PC-3 (cell line): ENCODE measurements around the gene KMT5C. TPM values are rescaled to one million over a fixed set of nuclear protein-coding genes. Genes with fewer than 3 reads are reported as not detected.

Experiments
- ATAC-seq: fragments of 200-7000 bp; cut with Tn5 transposase; 2 replicates; pipeline ENCODE4 v1.9.1; 2020; ENCODE audit warnings: mild to moderate bottlenecking, moderate library complexity
- BruUV-seq: library from RNA; stranded (reverse); fragments of 400-500 nt; replicated peaks from 2 replicates; lab custom pipeline; 2021; lab: Mats Ljungman, UMichigan
- CTCF ChIA-PET: fragments of 300-600 bp; sonication (Branson Sonifier 250); formaldehyde crosslinking; loops from one replicate; lab custom pipeline; 2022; ENCODE audit warnings: antibody characterized with exemption; lab: Charles Lee
- POLR2A ChIA-PET: fragments of 300-600 bp; sonication (Branson Sonifier 250); formaldehyde crosslinking; loops from one replicate; lab custom pipeline; 2022; ENCODE audit warnings: antibody characterized with exemption; ENCODE audit not compliant: unreplicated experiment; lab: Charles Lee
- DNase-seq: peaks from one replicate; pipeline ENCODE4 v3.0.0-alpha.2; 2015
- H2AFZ ChIP-seq: fragments of 300-600 bp; sonication (generic); 2 replicates; pipeline ENCODE4 v1.6.0; 2016; ENCODE audit warnings: antibody characterized with exemption, low read length
- H3F3A ChIP-seq: fragments of 300-600 bp; sonication (generic); one replicate; pipeline ENCODE4 v1.6.0; 2017; ENCODE audit warnings: antibody characterized with exemption, low read length, control low read depth, mild to moderate bottlenecking; ENCODE audit not compliant: unreplicated experiment
- H3K27ac ChIP-seq: fragments of 300-600 bp; sonication (generic); 2 replicates; pipeline ENCODE4 v1.5.1; 2016; ENCODE audit warnings: mild to moderate bottlenecking, low read length
- H3K27me3 ChIP-seq: fragments of 300-600 bp; sonication (generic); 2 replicates; pipeline ENCODE4 v1.6.1; 2016; ENCODE audit warnings: low read length, mixed read lengths
- H3K36me3 ChIP-seq: fragments of 300-600 bp; sonication (generic); 2 replicates; pipeline ENCODE4 v1.6.1; 2016; ENCODE audit warnings: low read depth, mixed run types, low read length, mixed read lengths
- H3K4me1 ChIP-seq: fragments of 300-600 bp; sonication (generic); 2 replicates; pipeline ENCODE4 v1.5.1; 2016; ENCODE audit warnings: low read length; ENCODE audit not compliant: insufficient read depth
- H3K4me2 ChIP-seq: fragments of 300-600 bp; sonication (generic); 2 replicates; pipeline ENCODE4 v1.6.0; 2016; ENCODE audit warnings: low read length
- H3K4me3 ChIP-seq: fragments of 300-600 bp; sonication (generic); 2 replicates; pipeline ENCODE4 v1.5.1; 2016; ENCODE audit warnings: mild to moderate bottlenecking, low read length, mixed read lengths
- H3K79me2 ChIP-seq: fragments of 300-600 bp; sonication (generic); 2 replicates; pipeline ENCODE4 v1.6.1; 2017; ENCODE audit warnings: low read length, mixed read lengths
- H3K9ac ChIP-seq: fragments of 300-600 bp; sonication (generic); 2 replicates; pipeline ENCODE4 v1.6.0; 2016; ENCODE audit warnings: mild to moderate bottlenecking, low read length
- H3K9me2 ChIP-seq: fragments of 300-600 bp; sonication (generic); replicated peaks from 2 replicates; pipeline ENCODE4 v1.6.1; 2016; ENCODE audit warnings: mixed run types, low read length, mixed read lengths
- H3K9me3 ChIP-seq: fragments of 300-600 bp; sonication (generic); 2 replicates; pipeline ENCODE4 v1.6.1; 2016; ENCODE audit warnings: low read length, mixed read lengths
- H4K20me1 ChIP-seq: fragments of 300-600 bp; sonication (generic); 2 replicates; pipeline ENCODE4 v1.6.1; 2016; ENCODE audit warnings: low read length, mixed read lengths
- CTCF ChIP-seq: fragments of 300-600 bp; sonication (generic); conservative IDR thresholded peaks from 2 replicates; pipeline ENCODE4 v1.5.1; 2017; ENCODE audit warnings: antibody characterized with exemption, low read depth, mild to moderate bottlenecking, low read length
- EZH2 ChIP-seq: fragments of 300-600 bp; sonication (generic); IDR thresholded peaks from one replicate; pipeline ENCODE4 v1.6.1; 2017; ENCODE audit warnings: antibody characterized with exemption, mild to moderate bottlenecking, low read length; ENCODE audit not compliant: unreplicated experiment
- EZH2phosphoT487 ChIP-seq: fragments of 300-600 bp; sonication (generic); IDR thresholded peaks from 2 replicates; pipeline ENCODE4 v1.6.1; 2018; ENCODE audit warnings: mild to moderate bottlenecking, antibody characterized with exemption, low read length, borderline replicate concordance
- intact Hi-C: fragments of 100-400 bp; cut with micrococcal nuclease; formaldehyde crosslinking; loops from 2 replicates; pipeline ENCODE4 v1.9.0; 2023
- total RNA-seq: library from RNA; depleted of rRNA; stranded (reverse); fragments of >200 nt; gene quantifications from 2 replicates; pipeline ENCODE4 v1.2.3, GENCODE V29; 2014; rRNA removed

The KMT5C gene
- total RNA-seq, 1 experiment from 2014 or later = 21.9 TPM

- H3K9me3 ChIP-seq = no peaks in the 10 kb centered on the region
- DNase-seq (peak; percentile 46), ATAC-seq (peak; percentile 33)
- peaks cover 7% of the 10 kb centered on the region for H3F3A ChIP-seq
- H4K20me1 ChIP-seq = peaks cover 44% of the 10 kb centered on the region
- ChIA-PET CTCF (no interaction called here), POLR2A (interaction anchor here (1.0 kb wide), 1 partner anchor 15 kb away, joined by 14 read pairs; the partner anchor contains the start of gene UBE2S)
- H3K9me2 ChIP-seq = no peaks in the 10 kb centered on the region
- H3K9ac ChIP-seq = no peak overlapping the region
- H3K27ac ChIP-seq = no peak overlapping the region
- peaks cover 17% of the 10 kb centered on the region for H3K4me1 ChIP-seq
- no peak overlapping the region for H3K4me2 ChIP-seq
- no peak for TF ChIP-seq EZH2
- TF ChIP-seq CTCF = no peak
- TF ChIP-seq EZH2phosphoT487 = no peak
- no peak overlapping the region for H2AFZ ChIP-seq
- no peak overlapping the region for H3K4me3 ChIP-seq
- peaks cover 29% of the 10 kb centered on the region for H3K79me2 ChIP-seq
- intact Hi-C loops = no loop called here
- BruUV-seq = no TSS peak
- H3K27me3 ChIP-seq = no peaks in the 10 kb centered on the region
- peaks cover 27% of the 10 kb centered on the region for H3K36me3 ChIP-seq
Measured at GRCh38 chr19:55391702-55392615, 52.3 kb downstream of the KMT5C start.

GRCh38 chr19:55392820-55393761 is 53.4 kb downstream of the KMT5C start:
- POLR2A ChIA-PET = no interaction called here
- H3F3A ChIP-seq = peaks cover 7% of the 10 kb centered on the region
- intact Hi-C loops = no loop called here
- H3K4me3 ChIP-seq = no peak overlapping the region
- ATAC-seq (no peak), DNase-seq (no peak)
- H2AFZ ChIP-seq = no peak overlapping the region
- no peaks in the 10 kb centered on the region for H3K27me3 ChIP-seq
- no TSS peak for BruUV-seq
- CTCF ChIA-PET = no interaction called here
- TF ChIP-seq EZH2 = no peak
- TF ChIP-seq EZH2phosphoT487 = no peak
- TF ChIP-seq CTCF = no peak
- peaks cover 15% of the 10 kb centered on the region for H3K36me3 ChIP-seq
- no peak overlapping the region for H3K4me2 ChIP-seq
- H3K9me3 ChIP-seq = no peaks in the 10 kb centered on the region
- no peak overlapping the region for H3K9ac ChIP-seq
- H3K4me1 ChIP-seq = peaks cover 6% of the 10 kb centered on the region
- peaks cover 33% of the 10 kb centered on the region for H4K20me1 ChIP-seq
- no peak overlapping the region for H3K27ac ChIP-seq
- H3K79me2 ChIP-seq = peaks cover 18% of the 10 kb centered on the region
- H3K9me2 ChIP-seq = no peaks in the 10 kb centered on the region

Other genes with a start within 250 kb of the KMT5C start
- 136 and 180 TPM in 2 replicates for gene PPP1R12C, start 222.2 kb upstream of the KMT5C start, total RNA-seq
- 266 and 317 TPM in 2 replicates for gene TNNT1, start 190.7 kb upstream of the KMT5C start, total RNA-seq
- gene TNNI3, start 182.1 kb upstream of the KMT5C start, total RNA-seq = 32.4 and 40.1 TPM in 2 replicates
- 30.0 and 45.7 TPM in 2 replicates for gene DNAAF3, start 173.3 kb upstream of the KMT5C start, total RNA-seq
- gene SYT5, start 159.6 kb upstream of the KMT5C start, total RNA-seq = 0.40 and 2.5 TPM in 2 replicates
- gene PTPRH, start 130.4 kb upstream of the KMT5C start, total RNA-seq = 8.1 and 10.9 TPM in 2 replicates
- gene TMEM86B, start 111.1 kb upstream of the KMT5C start, total RNA-seq = 11.1 and 11.8 TPM in 2 replicates
- 159 and 221 TPM in 2 replicates for gene PPP6R1, start 80.9 kb upstream of the KMT5C start, total RNA-seq
- 122 and 148 TPM in 2 replicates for gene HSPBP1, start 59.8 kb upstream of the KMT5C start, total RNA-seq
- 5.1 and 8.7 TPM in 2 replicates for gene BRSK1, start 55.9 kb upstream of the KMT5C start, total RNA-seq
- gene TMEM150B, start 14.5 kb upstream of the KMT5C start, total RNA-seq = not detected in 2 replicates
- gene COX6B2, start 14.8 kb downstream of the KMT5C start, total RNA-seq = 0.80 and 2.4 TPM in 2 replicates
- not detected in 2 replicates for gene GARIN5B, start 23.4 kb downstream of the KMT5C start, total RNA-seq
- gene IL11, start 30.6 kb downstream of the KMT5C start, total RNA-seq = 7.5 and 10.7 TPM in 2 replicates
- gene TMEM190, start 37.0 kb downstream of the KMT5C start, total RNA-seq = not detected in 2 replicates
- 22.1 and 22.8 TPM in 2 replicates for gene TMEM238, start 44.4 kb downstream of the KMT5C start, total RNA-seq
- 550 and 836 TPM in 2 replicates for gene RPL28, start 46.1 kb downstream of the KMT5C start, total RNA-seq
- gene UBE2S, start 67.9 kb downstream of the KMT5C start, total RNA-seq = 2,068 and 2,245 TPM in 2 replicates
- gene SHISA7, start 103.4 kb downstream of the KMT5C start, total RNA-seq = not detected in 2 replicates
- 251 and 270 TPM in 2 replicates for gene ISOC2, start 121.8 kb downstream of the KMT5C start, total RNA-seq
- gene C19orf85, start 124.9 kb downstream of the KMT5C start, total RNA-seq = not detected in 2 replicates
- 11.8 and 24.2 TPM in 2 replicates for gene ZNF628, start 136.7 kb downstream of the KMT5C start, total RNA-seq
- 17.5 and 21.0 TPM in 2 replicates for gene NAT14, start 145.3 kb downstream of the KMT5C start, total RNA-seq
- 0.17 TPM in 1 of 2 replicates, not detected in the other for gene SSC5D, start 148.6 kb downstream of the KMT5C start, total RNA-seq
- not detected in 2 replicates for gene SBK2, start 197.3 kb downstream of the KMT5C start, total RNA-seq
- 0.46 TPM in 1 of 2 replicates, not detected in the other for gene SBK3, start 205.7 kb downstream of the KMT5C start, total RNA-seq
- 13.5 and 26.1 TPM in 2 replicates for gene ZNF579, start 241.0 kb downstream of the KMT5C start, total RNA-seq